ENCODE results near the gene GMPR.

GMPR gene

DNA sequence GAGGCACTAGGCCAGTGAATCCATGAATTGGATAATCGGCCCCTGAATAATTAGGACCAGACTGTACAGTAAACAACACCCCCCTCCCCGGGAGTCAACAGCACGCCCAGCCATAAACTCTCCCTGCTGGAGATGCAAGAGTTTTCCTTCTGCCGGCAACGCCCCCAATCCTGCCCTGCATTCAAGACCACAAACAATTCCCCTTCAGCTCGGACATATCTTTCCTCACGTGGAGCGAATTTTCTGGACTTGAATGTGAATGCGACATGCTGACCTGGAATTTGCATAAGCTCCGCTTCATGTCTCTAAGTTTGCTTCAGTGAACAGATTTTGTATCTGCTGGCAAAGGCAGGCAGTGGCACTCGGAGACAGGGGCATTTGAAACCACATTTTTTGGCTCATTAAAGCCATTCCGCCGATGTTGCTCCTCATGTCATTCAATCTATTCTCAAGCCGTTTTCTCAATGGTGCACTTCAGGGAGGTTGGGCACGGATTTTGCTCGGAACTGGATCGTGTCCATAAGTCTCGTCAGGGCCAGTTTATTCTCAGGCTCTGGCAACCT lies 38.0 kb upstream of the GMPR start:
- TF ChIP-seq, protein P1, sequence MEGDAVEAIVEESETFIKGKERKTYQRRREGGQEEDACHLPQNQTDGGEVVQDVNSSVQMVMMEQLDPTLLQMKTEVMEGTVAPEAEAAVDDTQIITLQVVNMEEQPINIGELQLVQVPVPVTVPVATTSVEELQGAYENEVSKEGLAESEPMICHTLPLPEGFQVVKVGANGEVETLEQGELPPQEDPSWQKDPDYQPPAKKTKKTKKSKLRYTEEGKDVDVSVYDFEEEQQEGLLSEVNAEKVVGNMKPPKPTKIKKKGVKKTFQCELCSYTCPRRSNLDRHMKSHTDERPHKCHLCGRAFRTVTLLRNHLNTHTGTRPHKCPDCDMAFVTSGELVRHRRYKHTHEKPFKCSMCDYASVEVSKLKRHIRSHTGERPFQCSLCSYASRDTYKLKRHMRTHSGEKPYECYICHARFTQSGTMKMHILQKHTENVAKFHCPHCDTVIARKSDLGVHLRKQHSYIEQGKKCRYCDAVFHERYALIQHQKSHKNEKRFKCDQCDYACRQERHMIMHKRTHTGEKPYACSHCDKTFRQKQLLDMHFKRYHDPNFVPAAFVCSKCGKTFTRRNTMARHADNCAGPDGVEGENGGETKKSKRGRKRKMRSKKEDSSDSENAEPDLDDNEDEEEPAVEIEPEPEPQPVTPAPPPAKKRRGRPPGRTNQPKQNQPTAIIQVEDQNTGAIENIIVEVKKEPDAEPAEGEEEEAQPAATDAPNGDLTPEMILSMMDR (IDR thresholded peaks at IDR 0.05; ENCODE audit: low read depth, low read length) = no peak
- DNase-seq (ENCODE audit: extremely low read depth, low read depth) = peak; percentile 37

DNA sequence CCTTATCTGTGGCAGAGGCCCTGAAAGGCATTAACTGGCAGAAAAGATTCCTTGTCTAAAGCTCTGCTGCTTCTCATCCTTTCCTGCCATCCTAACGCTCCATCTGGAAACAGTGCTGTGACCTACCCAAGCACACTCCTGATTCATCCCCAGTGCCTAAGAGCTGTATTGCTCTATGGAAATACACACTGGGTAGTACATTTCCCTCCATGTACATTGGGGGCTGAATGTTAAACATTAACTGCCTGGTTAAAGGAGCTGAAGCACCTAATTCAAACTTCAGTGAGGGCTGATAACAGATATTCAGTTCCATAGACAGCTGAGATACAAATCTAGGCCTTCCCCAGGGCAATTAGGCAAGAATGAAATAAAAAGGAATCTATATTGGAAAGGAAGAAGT lies 36.7 kb upstream of the GMPR start:
- TF ChIP-seq, protein P1 (IDR thresholded peaks at IDR 0.05; ENCODE audit: low read depth, low read length) = no peak
- no peak for DNase-seq (ENCODE audit: extremely low read depth, low read depth)

DNA sequence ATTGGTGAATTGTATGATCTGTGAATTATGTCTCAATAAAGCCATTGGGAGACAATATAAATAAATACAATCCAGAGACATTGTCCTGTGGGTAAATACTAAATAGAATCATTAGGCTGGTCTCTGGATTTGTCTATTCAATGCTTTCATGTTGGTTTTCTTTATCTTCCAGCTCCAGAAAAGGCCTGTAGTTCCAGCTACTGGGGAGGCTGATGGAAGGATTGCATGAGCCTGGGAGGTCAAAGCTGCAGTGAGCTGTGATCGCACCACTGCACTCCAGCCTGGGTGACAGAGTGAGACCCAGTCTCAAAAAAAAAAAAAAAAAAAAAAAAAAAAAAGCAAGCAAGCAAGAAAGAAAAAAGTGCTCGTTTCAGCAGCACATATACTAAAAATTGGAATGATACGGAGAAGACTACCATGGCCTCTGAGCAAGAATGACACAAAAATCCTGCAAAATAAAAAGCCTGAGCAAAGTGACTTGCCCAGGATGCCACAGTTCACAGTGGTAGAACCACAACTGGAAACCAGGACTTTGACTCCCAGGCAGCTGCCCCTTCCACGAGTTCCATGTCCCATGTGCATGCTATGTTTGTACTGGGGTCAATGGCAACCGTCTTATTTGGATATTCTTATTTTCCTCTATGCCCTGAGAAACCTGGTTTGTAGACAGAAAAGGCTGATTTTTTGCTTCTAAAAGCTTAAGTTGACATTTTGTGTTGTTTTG lies 33.6 kb upstream of the GMPR start:
- TF ChIP-seq, protein P1 (IDR thresholded peaks at IDR 0.05; ENCODE audit: low read depth, low read length) = no peak
- no peak for DNase-seq (ENCODE audit: extremely low read depth, low read depth)

DNA sequence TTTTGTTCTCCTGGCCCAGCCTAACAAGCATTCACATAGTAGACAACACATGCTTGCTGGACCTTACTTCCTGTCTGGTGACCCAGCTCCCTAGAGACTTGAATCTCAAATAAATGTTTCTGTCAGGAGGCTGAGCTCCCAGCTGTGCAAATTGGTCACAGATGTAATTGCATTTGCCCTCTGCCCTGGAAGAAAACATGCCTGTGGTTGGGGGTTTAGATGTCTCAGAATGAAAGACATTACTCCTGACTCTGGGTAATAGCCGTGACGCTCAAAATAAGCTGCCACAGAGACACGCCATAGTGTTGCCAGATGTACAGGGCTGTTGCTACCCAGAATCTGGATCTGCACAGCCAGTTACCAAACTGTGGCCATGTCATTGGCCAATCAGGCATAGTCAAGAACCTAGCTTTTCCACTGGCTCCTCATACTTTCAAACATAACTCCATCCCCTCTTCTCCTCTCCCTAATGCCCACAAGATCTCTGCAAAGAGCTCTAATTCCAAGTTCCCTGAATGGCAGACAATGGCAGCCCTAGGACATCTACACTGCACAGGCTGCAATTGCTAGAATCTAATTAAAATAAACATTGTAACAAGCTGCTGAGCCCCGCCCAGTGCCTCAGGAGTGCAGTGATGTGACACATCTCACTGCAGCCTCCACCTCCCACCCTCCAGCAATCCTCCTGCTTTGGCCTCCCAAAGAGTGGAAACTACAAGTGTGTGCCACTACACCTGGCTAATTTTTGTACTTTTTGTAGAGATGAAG lies 32.8 kb upstream of the GMPR start:
- peak; percentile 95 for DNase-seq (ENCODE audit: extremely low read depth, low read depth)
- TF ChIP-seq, protein P1 (IDR thresholded peaks at IDR 0.05; ENCODE audit: low read depth, low read length) = no peak

DNA sequence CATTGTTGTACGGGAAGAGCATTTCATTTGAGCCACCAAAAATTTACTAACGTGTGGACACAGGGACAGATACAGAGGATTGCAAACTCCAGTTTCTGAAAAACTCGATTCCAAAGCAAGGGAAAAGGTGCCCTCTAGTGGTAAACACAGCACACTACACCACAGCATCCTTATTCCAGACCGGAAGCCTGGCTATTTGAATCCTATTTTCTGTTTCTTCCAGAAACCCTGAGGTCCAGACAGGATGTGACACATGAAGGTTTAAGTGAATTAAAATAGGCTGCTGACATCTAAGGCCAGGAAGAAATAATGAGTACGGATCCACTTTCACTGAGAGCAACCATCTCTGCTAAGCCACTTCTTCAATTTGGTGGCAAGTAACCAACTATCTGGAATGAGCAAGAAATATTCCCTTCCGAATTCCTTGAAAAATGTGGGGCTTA lies 31.8 kb upstream of the GMPR start:
- TF ChIP-seq, protein P1 (IDR thresholded peaks at IDR 0.05; ENCODE audit: low read depth, low read length) = peak; percentile 88
- DNase-seq (ENCODE audit: extremely low read depth, low read depth) = peak; percentile 66

DNA sequence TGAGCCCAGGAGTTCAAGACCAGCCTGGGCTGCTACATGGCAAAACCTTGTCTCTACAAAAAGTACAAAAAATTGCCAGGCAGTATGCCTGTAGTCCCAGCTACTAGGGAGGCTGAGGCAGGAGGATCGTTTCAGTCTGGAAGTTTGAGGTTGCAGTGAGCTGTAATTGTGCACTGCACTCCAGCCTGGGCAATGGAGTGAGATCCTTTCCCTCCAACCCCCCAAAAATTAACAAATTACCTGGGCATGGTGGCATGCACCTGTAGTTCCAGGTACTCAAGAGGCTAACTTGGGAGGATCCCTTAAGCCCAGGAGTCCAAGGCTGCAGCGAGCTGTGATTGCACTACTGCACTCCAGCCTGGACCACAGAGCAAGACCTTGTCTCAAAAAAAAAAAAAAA lies 29.4 kb upstream of the GMPR start:
- TF ChIP-seq, protein P1 (IDR thresholded peaks at IDR 0.05; ENCODE audit: low read depth, low read length) = no peak
- no peak for DNase-seq (ENCODE audit: extremely low read depth, low read depth)

DNA sequence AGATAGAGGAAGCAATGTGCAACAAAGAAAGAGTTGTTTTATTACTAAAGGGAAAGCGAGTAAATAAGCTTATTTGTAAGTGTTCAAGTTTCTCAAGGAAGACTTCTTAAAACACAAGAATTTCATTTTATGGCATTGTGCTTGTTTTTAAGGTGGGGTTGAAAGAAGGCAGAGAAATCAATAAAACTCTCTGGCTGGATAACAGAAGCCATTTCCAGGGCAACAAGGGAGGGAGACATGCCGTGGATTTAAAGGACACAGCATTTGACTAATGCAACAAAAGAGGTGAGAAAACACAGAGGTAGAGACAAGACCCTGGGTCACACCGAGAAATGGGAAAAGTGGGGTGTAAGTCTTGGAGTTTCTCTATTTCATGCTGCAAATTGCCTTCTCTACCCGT lies 28.8 kb upstream of the GMPR start:
- DNase-seq (ENCODE audit: extremely low read depth, low read depth) = no peak
- TF ChIP-seq, protein P1 (IDR thresholded peaks at IDR 0.05; ENCODE audit: low read depth, low read length) = no peak
